Upper lobe of right lung (tissue), 1 donor: Measurements from ENCODE around the gene PIK3C3. TPM values are rescaled to one million over a fixed set of nuclear protein-coding genes. Genes with fewer than 3 reads are reported as not detected.
A peak's percentile ranks its signal among the peaks of the same experiment; 100 is the strongest.

Experiments
- ATAC-seq: fragments of 200-7000 bp; cut with Tn5 transposase; one replicate; pipeline ENCODE4 v1.9.1; 2020; ENCODE audit warnings: mild to moderate bottlenecking, moderate library complexity
- DNase-seq: peaks from one replicate; pipeline ENCODE4 v3.0.0-alpha.2; 2020
- H3K27ac ChIP-seq: fragments of 200-600 bp; one replicate; pipeline ENCODE4 v1.8.0; 2022
- H3K27me3 ChIP-seq: fragments of 200-600 bp; one replicate; pipeline ENCODE4 v1.8.0; 2022; ENCODE audit warnings: mild to moderate bottlenecking
- H3K36me3 ChIP-seq: fragments of 200-600 bp; one replicate; pipeline ENCODE4 v1.8.0; 2022
- H3K4me1 ChIP-seq: fragments of 200-600 bp; one replicate; pipeline ENCODE4 v1.8.0; 2022
- H3K4me3 ChIP-seq: fragments of 200-600 bp; one replicate; pipeline ENCODE4 v1.8.0; 2022; ENCODE audit warnings: mild to moderate bottlenecking
- H3K9me3 ChIP-seq: fragments of 200-600 bp; one replicate; pipeline ENCODE4 v1.8.0; 2022
- intact Hi-C: fragments of 100-400 bp; cut with DNase I; formaldehyde crosslinking; loops from one replicate; pipeline ENCODE4 v1.11.0; 2022
- total RNA-seq: library from RNA; stranded (reverse); fragmentation: NEBNext Ultra II Directional; extraction: Animal tissue kit (Norgen Biotek cat#: 25700); gene quantifications from one replicate; pipeline ENCODE4 v1.2.1, GENCODE V29; 2021
- TF ChIP-seq, protein P1 (sequence below): fragments of 200-600 bp; IDR thresholded peaks from one replicate; pipeline ENCODE4 v1.8.0; 2022; ENCODE audit warnings: antibody characterized with exemption
- donor health status: DM: no; HTN: yes; CAD: no; lungs with severe emphysema.

Gene PIK3C3
- total RNA-seq, 1 donor from 2014 or later, result 54.2 TPM

DNA sequence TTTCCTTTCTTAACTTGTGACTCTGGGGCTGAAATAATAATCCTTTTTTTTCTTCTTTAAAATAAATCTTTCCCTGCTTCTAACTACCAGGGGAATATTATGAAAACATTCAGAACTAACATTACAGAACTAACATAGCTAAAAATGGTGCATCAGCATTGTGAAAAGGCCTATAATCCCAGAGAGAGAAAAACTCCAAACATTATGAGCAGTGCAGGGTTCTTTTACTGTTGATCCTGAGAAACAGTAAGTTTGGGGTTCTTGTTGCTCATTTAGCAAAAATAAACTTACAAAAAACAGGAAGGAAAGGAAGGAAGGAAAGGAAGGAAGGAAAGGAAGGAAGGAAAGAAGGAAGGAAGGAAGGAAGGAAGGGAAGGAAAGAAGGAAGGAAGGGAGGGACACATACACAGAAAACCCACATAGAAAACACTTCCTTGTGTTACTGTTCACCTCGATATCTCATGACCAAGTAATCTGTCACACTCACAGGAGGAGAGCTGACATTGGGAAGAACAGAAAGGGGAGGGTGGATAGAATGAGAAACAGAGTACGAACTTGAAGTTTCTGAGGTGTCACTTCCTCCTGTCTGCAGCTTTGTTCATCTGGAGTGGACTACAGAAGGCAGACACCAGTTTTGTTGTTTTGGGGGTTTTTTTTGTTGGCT lies 18.4 kb upstream of the PIK3C3 start:
- H3K27ac ChIP-seq, result no peak overlapping the region
- TF ChIP-seq, protein P1, sequence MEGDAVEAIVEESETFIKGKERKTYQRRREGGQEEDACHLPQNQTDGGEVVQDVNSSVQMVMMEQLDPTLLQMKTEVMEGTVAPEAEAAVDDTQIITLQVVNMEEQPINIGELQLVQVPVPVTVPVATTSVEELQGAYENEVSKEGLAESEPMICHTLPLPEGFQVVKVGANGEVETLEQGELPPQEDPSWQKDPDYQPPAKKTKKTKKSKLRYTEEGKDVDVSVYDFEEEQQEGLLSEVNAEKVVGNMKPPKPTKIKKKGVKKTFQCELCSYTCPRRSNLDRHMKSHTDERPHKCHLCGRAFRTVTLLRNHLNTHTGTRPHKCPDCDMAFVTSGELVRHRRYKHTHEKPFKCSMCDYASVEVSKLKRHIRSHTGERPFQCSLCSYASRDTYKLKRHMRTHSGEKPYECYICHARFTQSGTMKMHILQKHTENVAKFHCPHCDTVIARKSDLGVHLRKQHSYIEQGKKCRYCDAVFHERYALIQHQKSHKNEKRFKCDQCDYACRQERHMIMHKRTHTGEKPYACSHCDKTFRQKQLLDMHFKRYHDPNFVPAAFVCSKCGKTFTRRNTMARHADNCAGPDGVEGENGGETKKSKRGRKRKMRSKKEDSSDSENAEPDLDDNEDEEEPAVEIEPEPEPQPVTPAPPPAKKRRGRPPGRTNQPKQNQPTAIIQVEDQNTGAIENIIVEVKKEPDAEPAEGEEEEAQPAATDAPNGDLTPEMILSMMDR, result no peak
- no peaks in the 10 kb centered on the region for H3K9me3 ChIP-seq
- DNase-seq (no peak), ATAC-seq (no peak)
- H3K36me3 ChIP-seq, result no peaks in the 10 kb centered on the region
- H3K27me3 ChIP-seq, result no peaks in the 10 kb centered on the region
- H3K4me1 ChIP-seq, result no peaks in the 10 kb centered on the region
- H3K4me3 ChIP-seq, result no peak overlapping the region
- intact Hi-C loops, result no loop called here

DNA sequence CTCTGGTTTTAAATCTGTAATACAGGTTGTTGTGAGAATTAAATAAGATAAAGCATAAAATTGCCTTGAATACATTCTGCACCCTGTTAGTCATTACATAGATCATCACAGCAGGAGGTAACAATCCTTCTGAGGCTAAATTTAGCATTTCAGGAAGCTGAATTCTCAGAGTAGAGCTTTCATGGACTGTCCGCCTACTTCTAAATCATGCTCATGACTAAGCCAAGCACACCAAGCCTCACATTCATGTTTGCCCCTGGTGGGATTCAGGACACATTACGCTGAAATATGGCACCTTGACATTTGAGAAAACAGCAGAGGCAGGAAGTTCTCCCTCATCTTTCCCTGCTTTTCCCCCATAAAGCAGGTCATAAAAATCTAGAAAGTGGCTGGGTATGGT lies 16.6 kb upstream of the PIK3C3 start:
- H3K4me1 ChIP-seq, result no peaks in the 10 kb centered on the region
- H3K27ac ChIP-seq, result no peak overlapping the region
- DNase-seq, result no peak
- ATAC-seq, result peak; percentile 39
- TF ChIP-seq, protein P1, result no peak
- intact Hi-C loops, result no loop called here
- H3K9me3 ChIP-seq, result no peaks in the 10 kb centered on the region
- H3K27me3 ChIP-seq, result no peaks in the 10 kb centered on the region
- no peak overlapping the region for H3K4me3 ChIP-seq
- H3K36me3 ChIP-seq, result no peaks in the 10 kb centered on the region

DNA sequence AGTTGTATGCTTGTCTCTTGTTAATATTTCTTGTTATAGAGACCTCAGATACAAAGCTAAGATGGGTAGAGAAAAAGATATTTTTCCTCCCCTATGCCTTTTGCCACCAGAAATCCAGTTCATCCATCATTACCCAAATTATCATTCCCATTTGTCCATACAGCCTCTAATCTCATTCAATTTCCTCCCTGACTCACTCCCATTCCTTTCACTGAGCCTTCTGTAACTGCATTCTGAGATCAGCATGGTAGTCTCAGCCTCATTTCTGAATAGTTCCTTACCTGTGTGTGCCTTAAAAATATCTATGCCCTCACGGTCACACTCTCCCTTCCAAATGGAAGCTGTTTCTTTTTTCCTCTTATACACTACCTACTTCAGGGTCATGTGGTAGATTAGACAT lies 15.7 kb upstream of the PIK3C3 start:
- no peaks in the 10 kb centered on the region for H3K4me1 ChIP-seq
- no peak for DNase-seq
- TF ChIP-seq, protein P1, result no peak
- no peak overlapping the region for H3K4me3 ChIP-seq
- peaks cover 6% of the 10 kb centered on the region for H3K27me3 ChIP-seq
- no peak for ATAC-seq
- intact Hi-C loops, result no loop called here
- H3K27ac ChIP-seq, result no peak overlapping the region
- no peaks in the 10 kb centered on the region for H3K36me3 ChIP-seq
- no peaks in the 10 kb centered on the region for H3K9me3 ChIP-seq

DNA sequence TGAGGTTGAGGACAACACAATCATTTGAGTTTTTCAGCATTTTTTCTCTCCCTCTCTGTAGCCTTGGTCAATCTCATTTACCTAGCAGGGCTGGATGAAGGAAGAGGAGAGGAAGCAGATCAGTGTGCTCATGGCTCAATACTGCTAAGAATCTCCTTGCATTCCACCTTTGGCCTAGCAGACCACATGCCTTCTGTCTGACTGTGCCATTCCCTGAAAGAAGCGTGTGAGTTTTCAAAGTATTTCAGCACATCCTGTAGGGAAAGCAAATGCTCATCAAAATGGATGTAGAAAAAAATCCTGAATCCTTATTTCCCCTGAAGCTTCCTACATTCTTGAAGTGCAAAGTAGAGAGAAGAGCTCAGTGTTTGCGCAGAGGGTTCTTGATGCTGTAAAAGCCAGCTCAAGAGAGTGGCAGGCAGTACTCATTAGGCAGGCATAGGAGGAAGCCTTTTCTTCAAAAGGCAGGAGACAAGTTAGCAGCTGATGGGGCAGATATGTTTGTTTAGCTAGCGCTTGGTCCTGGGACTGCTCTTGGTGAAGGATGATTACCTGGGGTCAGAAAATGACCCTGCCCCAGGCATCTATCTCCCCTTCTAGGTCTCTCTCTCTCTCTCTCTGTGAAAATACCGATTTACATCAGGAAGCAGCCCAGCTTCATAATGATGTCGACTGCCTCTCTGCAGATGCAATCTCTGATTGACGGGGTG lies 14.4 kb upstream of the PIK3C3 start:
- TF ChIP-seq, protein P1, result no peak
- DNase-seq, result no peak
- Histone ChIP-seq H3K4me1 (no peaks in the 10 kb centered on the region), H3K4me3 (no peak overlapping the region), H3K27ac (no peak overlapping the region), H3K27me3 (peaks cover 8% of the 10 kb centered on the region), H3K9me3 (no peaks in the 10 kb centered on the region), H3K36me3 (no peaks in the 10 kb centered on the region)
- intact Hi-C loops, result no loop called here
- no peak for ATAC-seq

DNA sequence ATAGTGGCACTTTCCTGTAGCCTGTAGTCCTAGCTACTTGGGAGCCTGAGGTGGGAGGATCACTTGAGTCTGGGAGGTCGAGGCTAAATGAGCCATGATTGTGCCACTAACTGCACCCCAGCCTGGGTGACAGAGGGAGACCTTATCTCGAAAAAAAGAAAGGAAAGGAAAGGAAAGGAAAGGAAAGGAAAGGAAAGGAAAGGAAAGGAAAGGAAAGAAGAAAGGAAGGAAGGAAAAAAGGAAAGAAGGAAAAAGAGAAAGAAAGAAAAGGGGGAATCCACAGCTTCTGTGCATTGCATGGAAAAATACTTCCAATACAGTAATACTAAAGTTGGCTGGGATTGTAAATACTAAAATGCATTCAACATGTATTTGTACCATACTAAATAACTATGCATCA lies 12.8 kb upstream of the PIK3C3 start:
- TF ChIP-seq, protein P1, result no peak
- intact Hi-C loops, result no loop called here
- peaks cover 19% of the 10 kb centered on the region for H3K27me3 ChIP-seq

More for the DNA sequence above, 12.8 kb upstream of the PIK3C3 start:
- Histone ChIP-seq H3K9me3 (no peaks in the 10 kb centered on the region), H3K4me3 (no peak overlapping the region), H3K36me3 (no peaks in the 10 kb centered on the region), H3K27ac (no peak overlapping the region), H3K4me1 (no peaks in the 10 kb centered on the region)
- DNase-seq, result no peak
- ATAC-seq, result no peak
